HG02610 (cell line): Measurements from ENCODE around the gene NOXO1.

Experiments used
- ATAC-seq: cut with Tn5 transposase; IDR thresholded peaks from one replicate; pipeline ENCODE4 v1.9.1; 2021; ENCODE audit warnings: mild to moderate bottlenecking, moderate library complexity; ENCODE audit not compliant: unreplicated experiment

The NOXO1 gene

GRCh38 chr16:1980030-1980769 lies 1.1 kb downstream of the NOXO1 start:
- no peak for ATAC-seq

- no peak for ATAC-seq
Measured at GRCh38 chr16:1979271-1980029, 1.8 kb downstream of the NOXO1 start.

- no peak for ATAC-seq
Measured at GRCh38 chr16:1978476-1979120, 2.7 kb downstream of the NOXO1 start.

GRCh38 chr16:1977875-1978268 lies 3.4 kb downstream of the NOXO1 start:
- no peak for ATAC-seq

- no peak for ATAC-seq
Measured at GRCh38 chr16:1976951-1977874, 4.1 kb downstream of the NOXO1 start.

- ATAC-seq, result no peak
Measured at GRCh38 chr16:1976216-1976520, 5.1 kb downstream of the NOXO1 start.

- no peak for ATAC-seq
Measured at GRCh38 chr16:1975432-1976215, 5.6 kb downstream of the NOXO1 start.

- no peak for ATAC-seq
Measured at GRCh38 chr16:1974157-1975070, 6.9 kb downstream of the NOXO1 start.

GRCh38 chr16:1973461-1974156 lies 7.7 kb downstream of the NOXO1 start:
- ATAC-seq, result no peak

GRCh38 chr16:1972490-1972877 lies 8.8 kb downstream of the NOXO1 start:
- ATAC-seq, result no peak

GRCh38 chr16:1971796-1972489 lies 9.3 kb downstream of the NOXO1 start, which contains the start of gene TBL3:
TSS of gene TBL3 (plus strand) at chr16:1972053. CDS start at chr16:1972165, 112 bp downstream.
- ATAC-seq, result peak; percentile 75

GRCh38 chr16:1968146-1968953 lies 12.9 kb downstream of the NOXO1 start:
- ATAC-seq, result no peak

GRCh38 chr16:1966460-1966859 lies 14.8 kb downstream of the NOXO1 start, which contains the start of gene RNF151:
TSS of gene RNF151 (plus strand) at chr16:1966856. CDS start at chr16:1966882, 26 bp downstream.
- ATAC-seq, result no peak

- ATAC-seq, result no peak
Measured at GRCh38 chr16:1965396-1966001, 15.8 kb downstream of the NOXO1 start.

GRCh38 chr16:1964506-1965395 lies 16.5 kb downstream of the NOXO1 start, which contains the start of gene RPS2:
TSS of gene RPS2 (minus strand) at chr16:1964826. CDS start at chr16:1964625, 201 bp downstream.
- peak; percentile 65 for ATAC-seq
